Mucosa of gallbladder (tissue), 1 donor: Measurements from ENCODE around the gene C1orf185. TPM values are rescaled to one million over a fixed set of nuclear protein-coding genes. Genes with fewer than 3 reads are reported as not detected.
"Not testable (repeated sequence)": the region's sequence is repeated elsewhere in the genome, so short reads cannot be mapped to it uniquely, and the experiment has no call there.

Source experiments
- DNase-seq: peaks from one replicate; pipeline ENCODE4 v3.0.0-alpha.2; 2020; ENCODE audit warnings: low spot score
- total RNA-seq: library from RNA; stranded (reverse); gene quantifications from one replicate; pipeline ENCODE4 v1.2.1, GENCODE V29; 2021
- donor health status: DM: no; HTN: no; CAD: no.

The C1orf185 gene
- total RNA-seq = not detected

DNA sequence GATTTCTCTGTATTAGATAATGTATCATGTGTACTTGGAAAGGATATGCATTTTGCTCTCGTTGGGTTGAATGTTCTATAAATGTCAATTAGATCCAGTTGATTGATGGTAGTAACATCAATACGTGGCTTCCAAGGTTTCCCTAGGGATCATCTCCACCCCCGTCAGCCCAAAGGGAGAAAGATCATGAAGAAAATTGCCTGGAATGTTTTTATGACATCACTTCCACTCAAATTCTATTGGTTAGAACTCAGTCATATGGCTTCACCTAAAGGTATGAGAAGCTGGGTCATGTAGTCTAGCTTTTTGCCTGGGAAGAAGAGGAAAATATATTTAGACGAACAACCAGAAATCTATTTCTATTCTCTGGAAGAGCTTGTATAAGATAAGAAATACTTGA lies at the start of gene C1orf185:
TSS of gene C1orf185 (plus strand) at position 253 of the 400 bp plus-strand sequence. CDS start at position 259, 6 bp downstream.
- DNase-seq = no peak

DNA sequence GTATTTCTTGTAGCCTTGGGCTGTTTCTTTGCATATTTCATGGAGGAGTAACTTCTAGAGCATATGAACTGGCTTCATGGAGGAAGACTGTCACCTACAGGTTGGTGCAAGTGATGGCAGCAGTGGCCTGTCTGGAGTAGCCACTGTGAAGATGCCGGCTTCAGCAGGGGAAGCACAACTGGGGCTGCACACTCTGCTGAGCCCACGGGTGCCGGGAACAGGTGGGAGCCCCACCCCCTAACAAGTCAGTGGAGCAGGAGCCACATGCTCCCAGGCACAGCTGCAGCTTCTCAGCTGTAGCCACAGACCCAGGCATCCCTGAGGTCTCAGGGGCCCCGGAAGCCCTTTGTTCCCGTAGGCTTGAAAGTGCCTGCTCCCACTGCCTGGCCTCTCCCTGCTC lies 43.2 kb upstream of the C1orf185 start:
- no peak for DNase-seq

DNA sequence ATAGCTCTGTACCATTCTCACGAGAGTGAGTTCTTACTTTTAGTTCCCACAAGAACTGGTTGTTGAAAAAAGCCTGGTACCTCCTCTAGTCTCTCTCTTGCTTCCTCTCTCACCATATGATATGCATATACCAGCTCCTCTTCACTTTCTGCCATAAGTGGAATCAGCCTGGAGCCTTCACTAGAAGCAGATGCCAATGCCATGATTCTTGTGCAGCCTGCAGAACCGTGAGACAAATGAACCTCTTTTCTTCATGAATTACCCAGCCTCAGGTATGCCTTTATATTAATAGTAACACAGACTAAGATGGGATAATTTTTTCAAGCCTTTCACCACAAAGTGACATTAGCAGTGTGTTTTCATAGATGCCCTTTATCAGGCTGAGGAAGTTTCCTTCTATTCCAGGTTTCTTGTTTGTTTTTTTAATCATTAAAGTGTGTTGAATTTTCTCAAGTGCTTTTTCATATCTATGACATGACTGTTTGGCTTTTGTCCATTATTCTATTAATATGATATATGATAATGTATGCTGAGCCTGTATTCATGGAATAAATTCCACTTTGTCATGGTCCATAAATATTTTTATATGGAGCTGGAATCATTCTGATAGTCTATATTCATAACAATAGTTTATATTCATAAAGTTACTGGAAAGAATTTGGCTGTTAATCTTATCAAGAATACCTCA lies 40.7 kb upstream of the C1orf185 start:
- no peak for DNase-seq

DNA sequence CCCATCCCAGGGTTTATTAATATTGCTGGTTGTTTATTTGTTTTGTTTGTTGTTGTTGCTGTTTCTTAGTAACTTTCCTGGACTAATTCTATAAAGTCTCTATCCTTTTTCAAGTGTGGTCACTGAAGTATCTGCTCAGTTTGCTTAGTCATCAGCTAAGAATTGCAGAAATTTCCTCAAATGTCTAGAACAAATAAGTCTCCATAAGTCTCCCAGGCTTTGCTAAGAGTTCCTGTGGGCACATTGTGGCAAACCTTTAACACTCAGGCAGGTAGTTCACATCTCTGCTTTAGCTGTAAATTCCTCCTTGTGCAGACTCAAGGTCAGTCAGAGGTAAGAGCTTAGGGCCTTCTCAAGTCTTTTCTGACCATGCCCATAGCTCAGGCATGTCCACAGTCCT lies 38.9 kb upstream of the C1orf185 start:
- no peak for DNase-seq

DNA sequence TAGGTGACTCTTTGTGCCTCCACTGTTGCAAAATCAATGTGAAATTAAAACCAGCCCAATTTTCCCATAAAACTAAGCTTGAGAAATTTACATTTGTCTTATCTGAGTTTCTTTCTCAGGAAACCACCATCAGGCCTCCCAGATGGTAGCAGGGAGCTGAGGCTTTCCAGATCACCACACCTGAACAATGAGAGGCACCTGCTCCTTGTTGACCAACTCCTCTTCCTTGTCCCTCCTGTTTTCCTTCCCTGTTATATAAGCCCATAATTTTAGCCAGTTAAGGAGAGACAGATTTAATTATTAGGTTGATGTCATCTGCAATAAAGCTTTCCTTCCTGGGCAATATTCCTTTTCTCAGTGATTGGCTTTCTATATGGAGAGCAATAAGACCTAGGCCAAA lies 32.0 kb upstream of the C1orf185 start:
- no peak for DNase-seq

GRCh38 chr1:51070640-51071039 lies 31.4 kb upstream of the C1orf185 start:
- no peak for DNase-seq

GRCh38 chr1:51071291-51072042 lies 30.6 kb upstream of the C1orf185 start:
- no peak for DNase-seq

DNA sequence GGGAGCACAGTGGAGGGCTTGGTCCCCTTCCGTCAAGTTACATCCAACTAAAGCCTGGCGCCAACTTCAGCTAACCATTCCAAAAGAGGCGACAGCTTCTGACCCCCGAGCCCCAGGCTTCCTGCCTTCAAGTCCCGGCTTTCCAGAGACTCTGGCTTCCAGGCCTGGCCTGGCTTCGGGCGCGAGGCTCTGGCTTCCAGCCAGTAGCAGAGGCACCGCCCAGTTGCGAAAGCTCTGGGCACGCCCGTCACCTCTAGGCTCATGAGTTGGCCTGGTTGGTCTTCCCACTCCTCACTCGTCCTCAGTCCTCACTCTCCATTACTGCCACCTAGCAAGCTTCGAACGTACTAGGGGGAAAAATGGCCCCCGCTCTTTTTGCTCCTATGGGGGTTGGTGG lies 30.0 kb upstream of the C1orf185 start:
- DNase-seq = no peak

- no peak for DNase-seq
These were observed 29.4 kb upstream of the C1orf185 start for GRCh38 chr1:51072651-51073050.

DNA sequence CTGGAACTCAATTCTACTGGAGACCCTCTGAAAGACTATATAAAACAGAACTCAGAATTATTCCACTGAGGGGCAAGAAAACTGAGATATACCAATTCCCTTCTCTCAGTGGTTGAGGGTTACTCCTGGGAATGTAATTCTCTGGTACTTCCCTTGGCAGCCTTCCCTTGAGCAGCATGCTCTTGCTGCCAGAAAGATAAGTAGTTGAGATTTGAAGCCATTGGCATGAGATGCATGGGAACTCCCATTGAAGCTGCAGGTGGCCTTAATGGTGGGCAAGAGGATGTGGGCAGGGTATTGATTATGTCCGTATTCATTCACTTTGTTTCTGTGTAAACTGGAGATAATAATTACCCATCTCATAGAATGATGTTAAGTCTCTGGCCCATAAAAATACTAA lies 28.6 kb upstream of the C1orf185 start:
- DNase-seq = no peak

DNA sequence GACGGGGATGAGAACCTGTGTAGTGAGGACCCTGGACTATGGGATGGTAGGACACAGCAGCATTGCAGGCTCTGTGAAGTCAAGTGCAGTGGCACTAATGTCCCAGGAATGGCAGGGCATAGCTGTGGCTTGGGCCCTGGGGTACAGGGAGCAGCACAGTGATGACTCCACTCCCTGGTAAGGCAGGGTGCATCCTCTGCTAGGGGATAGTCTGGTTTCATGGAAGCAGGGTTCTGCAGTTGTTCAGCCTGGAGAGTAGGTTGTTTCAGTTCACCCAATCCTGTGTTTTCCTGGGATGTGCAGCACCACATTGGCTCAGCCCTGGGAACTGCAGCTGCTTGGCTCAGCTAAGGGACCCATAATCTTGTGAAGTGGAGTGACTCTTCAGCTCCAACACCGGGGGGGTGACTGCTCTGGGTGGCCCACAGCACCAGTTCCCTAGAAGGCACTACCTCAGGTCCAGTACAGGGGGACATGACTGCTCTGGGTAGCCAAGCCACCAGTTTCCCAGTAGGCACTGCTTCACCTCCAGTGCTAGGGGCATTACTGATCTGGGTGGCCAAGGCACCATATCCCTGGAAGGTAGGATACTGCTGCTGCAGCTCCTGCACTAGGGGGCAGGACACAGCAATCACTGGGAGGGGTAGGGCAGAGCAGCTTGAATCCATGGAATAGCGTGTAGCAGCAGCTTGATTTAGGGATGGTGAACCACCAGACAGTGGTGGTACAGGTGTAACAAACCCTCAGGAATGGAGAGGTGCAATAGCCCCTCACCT lies 15.3 kb upstream of the C1orf185 start:
- DNase-seq = no peak

GRCh38 chr1:51088474-51088873 lies 13.6 kb upstream of the C1orf185 start:
- DNase-seq = no peak

- no peak for DNase-seq
These were observed 8.4 kb upstream of the C1orf185 start for GRCh38 chr1:51093581-51093980.

DNA sequence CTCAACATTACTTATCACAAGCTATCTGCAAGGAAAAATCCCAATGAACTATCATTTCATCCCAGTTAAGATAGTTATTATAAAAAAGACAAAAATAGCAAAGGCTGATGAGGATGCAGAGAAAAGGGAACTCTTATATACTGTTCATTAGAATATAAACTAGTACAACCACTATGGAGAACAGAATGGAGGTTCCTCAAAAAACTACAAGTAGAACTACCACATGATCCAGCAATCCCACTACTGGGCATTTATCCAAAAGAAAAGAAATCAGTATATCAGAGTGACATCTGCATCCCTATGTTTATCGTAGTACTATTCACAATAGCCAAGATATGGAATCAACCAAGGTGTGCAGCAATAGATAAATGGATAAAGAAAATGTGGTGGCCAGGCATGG lies 4.9 kb upstream of the C1orf185 start:
- DNase-seq = no peak

DNA sequence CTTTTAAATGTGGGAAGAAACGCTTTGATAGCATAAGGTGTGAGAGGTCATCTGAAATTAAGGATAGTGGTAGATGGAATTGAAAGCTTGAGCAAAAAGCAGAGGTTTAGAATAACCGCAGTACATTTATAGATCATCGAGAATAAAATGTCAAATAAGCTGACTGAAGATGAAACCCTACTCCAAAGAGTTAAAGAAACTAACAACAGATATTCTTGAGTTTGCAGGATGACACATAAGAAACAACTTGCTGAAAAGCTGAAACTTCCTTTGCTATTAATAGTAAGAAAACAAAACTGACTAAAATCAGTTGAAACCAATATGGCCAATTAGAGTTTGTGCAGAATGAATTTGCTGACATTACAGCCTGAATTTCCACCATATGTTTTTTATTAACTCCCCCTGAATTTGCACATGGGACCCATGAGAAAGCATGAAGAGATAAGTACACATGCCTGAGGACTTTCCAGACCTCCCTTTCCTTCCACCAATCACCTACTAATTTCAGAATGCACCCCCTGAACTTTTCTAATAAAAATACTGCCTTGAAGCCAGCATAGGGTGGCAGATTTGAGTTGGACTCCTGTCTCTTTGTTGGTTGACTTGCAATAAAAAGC lies 1.7 kb upstream of the C1orf185 start:
- DNase-seq = no peak

DNA sequence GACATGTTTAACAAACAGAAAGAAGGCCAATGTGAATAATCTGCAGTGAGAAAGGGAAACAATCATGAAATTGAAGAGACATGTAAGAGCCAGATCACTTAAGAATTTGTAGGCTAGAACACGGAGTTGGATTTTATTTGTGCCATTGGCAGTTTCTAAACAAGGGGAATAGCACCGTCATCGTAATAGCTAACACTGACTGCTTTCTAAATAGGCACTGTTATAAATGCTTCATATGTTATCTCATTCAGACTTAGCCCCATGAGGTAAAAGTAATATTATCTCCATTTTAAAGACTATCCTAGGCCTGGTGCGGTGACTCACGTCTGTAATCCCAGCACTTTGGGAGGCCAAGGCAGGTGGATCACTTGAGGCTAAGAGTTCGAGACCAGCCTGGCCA lies 12.1 kb downstream of the C1orf185 start:
- DNase-seq = no peak

DNA sequence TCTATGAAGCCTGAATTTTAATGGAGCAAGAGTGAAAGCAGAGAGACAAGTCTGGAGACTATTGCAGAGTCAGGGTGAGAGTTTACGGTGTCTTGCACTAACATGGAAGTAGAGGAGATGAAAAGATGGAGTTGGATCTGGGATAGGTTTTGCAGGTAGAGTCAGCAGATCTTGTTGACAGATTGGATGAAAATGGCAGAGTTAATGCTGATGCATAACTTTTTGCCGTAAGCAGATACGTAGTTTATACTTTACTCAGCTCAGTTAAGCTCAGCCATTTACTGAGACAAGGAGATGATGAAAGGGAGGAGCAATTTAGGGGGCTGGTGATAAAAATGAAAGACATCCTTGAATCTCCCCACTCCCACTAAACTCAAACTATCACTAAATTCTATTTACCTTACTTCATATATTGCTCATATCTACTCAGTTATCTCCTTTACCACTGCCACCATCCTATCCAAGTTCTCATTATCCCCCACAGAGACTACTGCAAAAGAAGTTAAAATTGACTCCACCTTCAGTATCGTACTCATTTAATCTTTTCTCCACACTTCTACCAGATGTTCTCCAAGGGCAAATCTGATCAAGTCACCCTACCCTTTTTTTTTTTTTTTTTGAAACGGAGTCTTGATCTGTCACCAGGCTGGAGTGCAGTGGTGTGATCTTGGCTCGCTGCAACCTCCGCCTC lies 13.8 kb downstream of the C1orf185 start:
- DNase-seq = no peak

- no peak for DNase-seq
These were observed 17.3 kb downstream of the C1orf185 start for GRCh38 chr1:51119331-51119730.

DNA sequence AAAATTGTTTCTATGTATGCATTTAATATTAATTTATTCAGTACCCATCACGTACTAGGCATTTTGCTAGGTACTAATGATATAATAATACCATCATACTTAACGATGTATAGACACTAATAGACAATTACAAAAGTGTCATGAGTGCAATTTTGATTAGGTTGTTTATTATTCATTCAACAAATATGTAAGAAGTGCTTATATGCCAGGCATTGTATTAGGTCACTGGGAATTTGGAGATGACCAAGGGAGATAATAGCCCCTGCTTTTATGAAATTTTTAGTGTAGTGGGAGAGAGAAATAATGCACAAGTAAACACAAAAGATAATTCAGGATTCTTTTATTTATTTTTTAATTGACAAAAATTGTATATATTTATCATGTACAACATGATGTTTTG lies 18.6 kb downstream of the C1orf185 start:
- no peak for DNase-seq

DNA sequence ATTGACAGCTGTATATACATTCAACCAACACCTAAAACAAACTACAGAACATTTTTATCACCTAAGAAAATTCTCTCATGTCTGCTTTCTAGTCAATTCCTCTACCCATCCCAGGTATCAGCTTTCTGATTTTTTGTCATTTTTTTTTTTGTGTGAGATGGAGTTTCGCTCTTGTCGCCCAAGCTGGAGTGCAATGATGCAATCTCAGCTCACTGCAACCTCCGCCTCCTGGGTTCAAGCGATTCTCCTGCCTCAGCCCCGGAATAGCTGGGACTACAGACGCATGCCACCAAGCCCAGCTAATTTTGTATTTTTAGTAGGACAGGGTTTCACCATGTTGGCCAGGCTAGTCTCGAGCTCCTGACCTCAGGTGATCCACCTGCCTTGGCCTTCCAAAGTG lies 25.1 kb downstream of the C1orf185 start:
- not testable (repeated sequence) for DNase-seq

- DNase-seq = no peak
These were observed 29.2 kb downstream of the C1orf185 start for GRCh38 chr1:51131185-51131584.

DNA sequence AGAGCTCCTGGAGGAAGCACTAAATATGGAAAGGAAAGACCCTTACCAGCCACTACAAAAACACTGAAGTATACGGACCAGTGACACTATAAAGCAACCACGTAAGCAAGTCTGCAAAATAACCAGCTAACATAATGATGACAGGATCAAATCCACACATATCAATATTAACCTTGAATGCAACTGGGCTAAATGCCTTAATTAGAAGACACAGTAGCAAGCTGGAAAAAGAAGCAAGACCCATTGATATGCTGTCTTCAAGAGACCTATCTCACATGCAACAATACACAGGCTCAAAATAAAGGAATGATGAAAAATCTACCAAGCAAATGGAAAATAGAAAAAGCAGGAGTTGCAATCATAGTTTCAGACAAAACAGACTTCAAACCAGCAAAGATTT lies 31.0 kb downstream of the C1orf185 start:
- DNase-seq = no peak
